ENCODE data around the gene RASSF9. TPM values are rescaled to one million over a fixed set of nuclear protein-coding genes. Genes with fewer than 3 reads are reported as not detected.

RASSF9 gene
- total RNA-seq, 4 donors from 2014 or later = 1.2 to 3.6 (median 2.1) TPM

Other genes with a start within 250 kb of the RASSF9 start
- under 1 TPM in 2 of 4 donors, not detected in 2; 0.33 to 0.40 TPM for gene NTS, start 37.9 kb upstream of the RASSF9 start, total RNA-seq

Data from esophagus muscularis mucosa (tissue), 4 donors.